ENCODE data around the gene PRSS23. TPM values are rescaled to one million over a fixed set of nuclear protein-coding genes. Genes with fewer than 3 reads are reported as not detected.

PRSS23 gene
- total and polyA plus RNA-seq, 3 donors from 2014 or later: 51.0 to 117 (median 98.9) TPM

- intact Hi-C loops (cut with DNase I; ENCODE audit: low total_unique reads): no loop called here
- Histone ChIP-seq H3K36me3 (ENCODE audit: low read depth, missing control alignments) (no peaks in the 10 kb centered on the region), H3K9me3 (no peaks in the 10 kb centered on the region), H3K27me3 (no peaks in the 10 kb centered on the region), H3K4me3 (no peak overlapping the region), H3K4me1 (peaks cover 6% of the 10 kb centered on the region), H3K27ac (no peak overlapping the region)
- no peak for DNase-seq
- no peak for TF ChIP-seq CTCF (IDR thresholded peaks at IDR 0.05)
- TF ChIP-seq POLR2A (IDR thresholded peaks at IDR 0.05): no peak
- 57 to 65% methylated on average over 1 of the region's 1 CpG for WGBS, 2 donors
Observed at GRCh38 chr11:86812981-86813380, 12.6 kb downstream of the PRSS23 start.

DNA sequence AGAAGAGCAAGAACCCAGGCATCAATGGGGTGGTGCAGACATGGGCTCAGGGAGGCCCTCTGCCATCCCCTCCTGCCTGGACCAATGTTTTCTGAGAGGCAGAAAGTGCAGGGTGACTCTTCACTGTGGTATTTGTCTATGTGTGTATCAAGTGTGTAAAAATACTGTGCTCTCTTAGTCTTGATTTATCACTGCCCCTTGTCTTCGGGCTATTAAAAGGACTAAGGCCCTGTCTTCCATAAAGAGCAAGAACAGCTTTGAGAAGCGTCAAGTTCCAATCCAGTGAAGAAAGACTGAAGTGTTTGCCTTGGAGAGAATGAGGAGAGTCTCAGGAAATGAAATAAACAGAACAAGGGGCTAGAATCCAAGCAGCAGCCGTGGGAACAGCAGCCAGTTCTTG, 14.4 kb downstream of the PRSS23 start:
- no peak overlapping the region for H3K4me3 ChIP-seq
- no peak for DNase-seq
- no peaks in the 10 kb centered on the region for H3K36me3 ChIP-seq (ENCODE audit: low read depth, missing control alignments)
- peaks cover 6% of the 10 kb centered on the region for H3K4me1 ChIP-seq
- TF ChIP-seq POLR2A (IDR thresholded peaks at IDR 0.05): no peak
- TF ChIP-seq CTCF (IDR thresholded peaks at IDR 0.05): no peak
- 58 to 59% methylated on average over 3 of the region's 3 CpGs for WGBS, 2 donors
- no peaks in the 10 kb centered on the region for H3K27me3 ChIP-seq
- intact Hi-C loops (cut with DNase I; ENCODE audit: low total_unique reads): loop anchor here (5.0 kb wide), 2 partner anchors 207 to 357 kb away; no protein-coding TSS in a partner anchor
- H3K9me3 ChIP-seq: no peaks in the 10 kb centered on the region
- no peak overlapping the region for H3K27ac ChIP-seq

DNA sequence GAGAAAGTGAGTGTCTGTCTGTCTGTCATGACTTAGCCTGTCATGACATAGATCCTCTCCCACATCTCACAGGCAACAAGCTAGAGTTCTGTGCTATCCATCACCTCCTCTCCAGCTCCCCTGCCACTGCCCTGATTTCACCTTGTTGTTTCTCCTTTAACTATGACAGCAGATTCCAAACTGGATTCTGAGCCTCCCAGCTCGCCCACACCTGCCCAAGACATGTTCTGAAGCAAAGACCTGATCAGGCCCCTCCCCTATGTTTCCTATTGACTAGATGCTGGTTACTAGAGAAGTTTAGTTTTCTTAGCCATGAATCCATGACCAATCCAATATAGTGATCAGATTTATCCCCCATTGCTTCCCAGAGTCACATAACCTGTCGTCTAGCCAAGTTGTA, 15.4 kb downstream of the PRSS23 start:
- 70 to 98% methylated on average over 2 of the region's 2 CpGs for WGBS, 2 donors
- H3K4me3 ChIP-seq: no peak overlapping the region
- H3K27me3 ChIP-seq: no peaks in the 10 kb centered on the region
- no peaks in the 10 kb centered on the region for H3K4me1 ChIP-seq
- H3K27ac ChIP-seq: peak overlapping the region in 1 of 2 donors; percentile 42
- H3K36me3 ChIP-seq (ENCODE audit: low read depth, missing control alignments): no peaks in the 10 kb centered on the region
- H3K9me3 ChIP-seq: no peaks in the 10 kb centered on the region
- TF ChIP-seq CTCF (IDR thresholded peaks at IDR 0.05) (no peak), POLR2A (IDR thresholded peaks at IDR 0.05) (no peak)
- no peak for DNase-seq
- intact Hi-C loops (cut with DNase I; ENCODE audit: low total_unique reads): loop anchor here (5.0 kb wide), 2 partner anchors 208 to 358 kb away; no protein-coding TSS in a partner anchor

GRCh38 chr11:86816251-86816726, 15.9 kb downstream of the PRSS23 start:
- DNase-seq: no peak
- H3K36me3 ChIP-seq (ENCODE audit: low read depth, missing control alignments): no peaks in the 10 kb centered on the region
- no peaks in the 10 kb centered on the region for H3K27me3 ChIP-seq
- 69 to 85% methylated on average over 5 of the region's 5 CpGs for WGBS, 2 donors
- no peaks in the 10 kb centered on the region for H3K4me1 ChIP-seq
- H3K9me3 ChIP-seq: no peaks in the 10 kb centered on the region
- TF ChIP-seq POLR2A (IDR thresholded peaks at IDR 0.05) (no peak), CTCF (IDR thresholded peaks at IDR 0.05) (no peak)
- no peak overlapping the region for H3K4me3 ChIP-seq
- no peak overlapping the region for H3K27ac ChIP-seq
- intact Hi-C loops (cut with DNase I; ENCODE audit: low total_unique reads): loop anchor here (5.0 kb wide), 2 partner anchors 209 to 359 kb away; no protein-coding TSS in a partner anchor

Data from testis (tissue), 3 donors.